DOHH2 (cell line): Measurements from ENCODE around the gene NHSL2.

Source experiments
- H3F3A ChIP-seq: fragments of 200-600 bp; sonication (generic), shearing (Covaris generic); 2 replicates; pipeline ENCODE4 v1.6.0; 2016; ENCODE audit warnings: antibody characterized with exemption, mild to moderate bottlenecking; ENCODE audit not compliant: control insufficient read depth, insufficient read depth
- H3K27ac ChIP-seq: fragments of 200-600 bp; sonication (generic); 2 replicates; pipeline ENCODE4 v1.5.1; 2014; ENCODE audit warnings: low read depth, mild to moderate bottlenecking, low read length, moderate library complexity
- H3K27me3 ChIP-seq: fragments of 200-600 bp; sonication (generic); 2 replicates; pipeline ENCODE4 v1.6.1; 2014; ENCODE audit warnings: mild to moderate bottlenecking, low read length, mixed read lengths; ENCODE audit not compliant: control insufficient read depth
- H3K36me3 ChIP-seq: fragments of 200-600 bp; sonication (generic); 2 replicates; pipeline ENCODE4 v1.6.1; 2014; ENCODE audit warnings: mild to moderate bottlenecking, low read length, moderate library complexity, mixed read lengths; ENCODE audit not compliant: control insufficient read depth
- H3K4me1 ChIP-seq: fragments of 200-600 bp; sonication (generic); 2 replicates; pipeline ENCODE4 v1.6.1; 2014; ENCODE audit warnings: mild to moderate bottlenecking, low read length, mixed read lengths; ENCODE audit not compliant: control insufficient read depth
- H3K4me2 ChIP-seq: fragments of 200-600 bp; sonication (generic); 2 replicates; pipeline ENCODE4 v1.6.0; 2014; ENCODE audit warnings: mild to moderate bottlenecking, low read length, moderate library complexity
- H3K4me3 ChIP-seq: fragments of 200-600 bp; sonication (generic); 2 replicates; pipeline ENCODE4 v1.5.1; 2014; ENCODE audit warnings: mild to moderate bottlenecking, low read length, mixed read lengths
- H3K79me2 ChIP-seq: fragments of 200-600 bp; sonication (generic); 2 replicates; pipeline ENCODE4 v1.6.1; 2014; ENCODE audit warnings: mild to moderate bottlenecking, low read length, mixed read lengths; ENCODE audit not compliant: control insufficient read depth
- H3K9me2 ChIP-seq: fragments of 200-600 bp; sonication (generic); replicated peaks from 2 replicates; pipeline ENCODE4 v1.6.1; 2014; ENCODE audit warnings: mild to moderate bottlenecking, low read length, mixed read lengths; ENCODE audit not compliant: control insufficient read depth
- H3K9me3 ChIP-seq: fragments of 200-600 bp; sonication (generic); 2 replicates; pipeline ENCODE4 v1.6.1; 2014; ENCODE audit warnings: antibody characterized with exemption, low read length, mixed read lengths; ENCODE audit not compliant: control insufficient read depth, insufficient read depth
- H4K20me1 ChIP-seq: fragments of 200-600 bp; sonication (generic); 2 replicates; pipeline ENCODE4 v1.6.0; 2014; ENCODE audit warnings: low read depth, mild to moderate bottlenecking, antibody characterized with exemption, low read length, moderate library complexity; ENCODE audit not compliant: control insufficient read depth, insufficient read depth
- CTCF ChIP-seq: fragments of 200-600 bp; sonication (generic); IDR thresholded peaks from one replicate; pipeline ENCODE4 v1.5.1; 2014; ENCODE audit warnings: antibody characterized with exemption, mild to moderate bottlenecking, low read depth, low read length; ENCODE audit not compliant: poor library complexity, severe bottlenecking
- EZH2phosphoT487 ChIP-seq: fragments of 200-600 bp; sonication (generic); IDR thresholded peaks from 2 replicates; pipeline ENCODE4 v1.6.1; 2017; ENCODE audit warnings: borderline replicate concordance, mild to moderate bottlenecking, antibody characterized with exemption, low read length, moderate library complexity, mixed read lengths

NHSL2 gene

GRCh38 chrX:72107841-72108595 lies 197.4 kb downstream of the NHSL2 start:
- no peak for TF ChIP-seq CTCF
- TF ChIP-seq EZH2phosphoT487, result no peak
- Histone ChIP-seq H3F3A (no peaks in the 10 kb centered on the region), H3K4me2 (no peak overlapping the region), H3K4me1 (no peaks in the 10 kb centered on the region), H4K20me1 (no peaks in the 10 kb centered on the region), H3K79me2 (no peaks in the 10 kb centered on the region), H3K9me2 (no peaks in the 10 kb centered on the region), H3K27me3 (no peaks in the 10 kb centered on the region), H3K36me3 (no peaks in the 10 kb centered on the region), H3K27ac (no peak overlapping the region), H3K9me3 (no peaks in the 10 kb centered on the region), H3K4me3 (no peak overlapping the region)

GRCh38 chrX:72108666-72109065 lies 198.0 kb downstream of the NHSL2 start:
- no peaks in the 10 kb centered on the region for H4K20me1 ChIP-seq
- TF ChIP-seq EZH2phosphoT487 (no peak), CTCF (no peak)
- no peaks in the 10 kb centered on the region for H3K4me1 ChIP-seq
- H3K79me2 ChIP-seq, result no peaks in the 10 kb centered on the region
- no peaks in the 10 kb centered on the region for H3K27me3 ChIP-seq
- H3F3A ChIP-seq, result no peaks in the 10 kb centered on the region
- H3K27ac ChIP-seq, result no peak overlapping the region
- H3K36me3 ChIP-seq, result no peaks in the 10 kb centered on the region
- H3K4me2 ChIP-seq, result no peak overlapping the region
- no peaks in the 10 kb centered on the region for H3K9me2 ChIP-seq
- no peaks in the 10 kb centered on the region for H3K9me3 ChIP-seq
- no peak overlapping the region for H3K4me3 ChIP-seq

- no peak overlapping the region for H3K27ac ChIP-seq
- no peaks in the 10 kb centered on the region for H3K36me3 ChIP-seq
- no peaks in the 10 kb centered on the region for H3K27me3 ChIP-seq
- H3K9me3 ChIP-seq, result no peaks in the 10 kb centered on the region
- TF ChIP-seq EZH2phosphoT487, result no peak
- no peak for TF ChIP-seq CTCF
- no peaks in the 10 kb centered on the region for H4K20me1 ChIP-seq
- H3K79me2 ChIP-seq, result no peaks in the 10 kb centered on the region
- H3K4me2 ChIP-seq, result no peak overlapping the region
- H3K9me2 ChIP-seq, result no peaks in the 10 kb centered on the region
- no peaks in the 10 kb centered on the region for H3F3A ChIP-seq
- H3K4me1 ChIP-seq, result no peaks in the 10 kb centered on the region
- no peak overlapping the region for H3K4me3 ChIP-seq
Measured at GRCh38 chrX:72110051-72110875, 199.6 kb downstream of the NHSL2 start.
